HG03442 (cell line): Measurements from ENCODE around the gene FKBP5.
"Not testable (repeated sequence)": the region's sequence is repeated elsewhere in the genome, so short reads cannot be mapped to it uniquely, and the experiment has no call there.

Experiments
- ATAC-seq: cut with Tn5 transposase; IDR thresholded peaks from one replicate; pipeline ENCODE4 v1.9.1; 2021; ENCODE audit warnings: mild to moderate bottlenecking, moderate library complexity; ENCODE audit not compliant: unreplicated experiment

FKBP5 gene

DNA sequence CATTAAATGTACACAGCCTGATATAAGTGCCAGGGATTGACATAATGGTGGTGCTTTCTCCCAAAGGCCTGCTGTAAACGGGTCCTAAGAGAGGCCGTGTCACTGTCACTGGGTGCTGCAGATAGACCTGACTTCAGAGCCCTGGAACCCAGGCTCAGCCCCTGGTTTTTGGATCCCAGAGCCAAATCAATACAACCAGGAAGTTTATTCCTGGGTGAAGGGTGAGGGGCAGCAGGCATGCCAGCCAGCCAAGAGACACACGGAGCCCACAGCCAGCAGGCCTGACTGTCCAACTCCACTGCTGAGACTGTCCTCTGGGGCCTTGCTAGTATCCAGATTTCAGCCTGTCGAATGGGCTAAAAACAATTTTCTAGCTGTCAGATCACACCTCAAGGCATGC, 35.3 kb upstream of the FKBP5 start:
- no peak for ATAC-seq

GRCh38 chr6:35723587-35723986, 34.9 kb upstream of the FKBP5 start:
- ATAC-seq = no peak

GRCh38 chr6:35722121-35722761, 33.5 kb upstream of the FKBP5 start:
- no peak for ATAC-seq

DNA sequence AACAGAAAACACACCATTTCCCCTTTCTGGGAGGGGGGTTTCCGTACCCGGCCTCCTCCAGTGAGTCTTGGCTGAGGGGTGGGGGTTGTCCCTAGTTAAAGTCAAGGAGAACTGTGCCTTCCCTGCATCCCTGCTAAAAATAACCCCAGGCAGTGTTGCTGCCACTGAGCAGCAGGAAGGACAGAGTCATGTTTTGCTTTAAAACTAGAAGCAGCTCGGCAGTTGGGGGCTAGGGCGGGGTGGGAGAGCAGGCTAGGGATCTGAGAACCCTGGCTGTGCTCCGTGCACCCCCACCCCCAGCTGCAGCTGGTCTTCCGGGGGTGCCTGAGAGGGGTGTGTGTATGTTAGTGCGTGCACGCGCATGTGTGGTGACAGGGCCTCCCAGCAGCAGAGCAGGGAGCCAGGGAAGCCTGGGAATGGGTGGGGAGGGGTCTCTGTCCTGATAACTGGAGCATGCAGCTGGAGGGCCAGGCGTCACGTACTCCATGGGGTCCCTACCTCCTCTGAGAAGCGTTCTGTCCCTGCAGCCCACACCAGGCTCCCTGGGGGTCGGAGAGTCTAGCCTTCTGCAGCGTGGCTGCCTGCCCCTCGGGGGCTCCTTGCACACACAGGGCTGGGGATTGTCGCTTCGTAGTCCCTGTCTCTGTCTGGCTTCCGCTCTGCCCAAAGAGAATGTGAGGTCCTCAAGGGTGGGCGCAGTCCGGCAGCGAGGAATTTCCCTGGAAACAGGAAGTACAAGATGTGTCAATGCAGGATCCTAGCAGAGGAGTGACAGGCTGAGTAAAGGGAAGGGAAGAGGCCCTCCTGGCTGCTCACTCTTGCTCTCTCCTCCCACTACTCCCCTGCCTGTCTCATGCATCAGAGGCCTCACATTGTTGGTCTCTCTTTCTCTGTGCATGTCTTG, 31.4 kb upstream of the FKBP5 start:
- peak; percentile 44 for ATAC-seq

GRCh38 chr6:35719404-35719829, 30.7 kb upstream of the FKBP5 start:
- peak; percentile 20 for ATAC-seq

DNA sequence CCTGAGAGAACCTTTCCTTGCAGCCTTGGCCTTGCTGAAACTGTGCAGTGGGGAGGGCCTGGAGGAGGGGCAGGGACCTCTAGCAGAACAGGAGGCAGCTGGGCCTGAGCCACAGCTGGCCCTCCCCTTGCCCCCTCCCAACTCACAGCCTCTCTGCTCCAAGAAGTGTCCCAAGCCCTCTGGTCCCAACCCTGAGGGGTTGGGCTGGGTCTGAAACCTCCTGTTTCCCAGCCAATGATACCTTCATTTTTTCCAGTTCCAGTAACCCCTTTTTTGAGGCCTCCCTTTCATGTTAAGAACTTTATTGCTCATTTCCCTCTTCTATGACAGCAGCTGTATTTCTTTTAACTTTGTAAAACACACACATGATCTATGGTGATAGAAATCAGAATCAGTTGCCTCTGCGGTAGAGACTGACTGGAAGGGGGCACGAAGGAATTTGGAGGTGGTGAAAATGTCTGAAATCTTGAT, 30.2 kb upstream of the FKBP5 start:
- no peak for ATAC-seq

- no peak for ATAC-seq
Measured at GRCh38 chr6:35718375-35718736, 29.6 kb upstream of the FKBP5 start.

DNA sequence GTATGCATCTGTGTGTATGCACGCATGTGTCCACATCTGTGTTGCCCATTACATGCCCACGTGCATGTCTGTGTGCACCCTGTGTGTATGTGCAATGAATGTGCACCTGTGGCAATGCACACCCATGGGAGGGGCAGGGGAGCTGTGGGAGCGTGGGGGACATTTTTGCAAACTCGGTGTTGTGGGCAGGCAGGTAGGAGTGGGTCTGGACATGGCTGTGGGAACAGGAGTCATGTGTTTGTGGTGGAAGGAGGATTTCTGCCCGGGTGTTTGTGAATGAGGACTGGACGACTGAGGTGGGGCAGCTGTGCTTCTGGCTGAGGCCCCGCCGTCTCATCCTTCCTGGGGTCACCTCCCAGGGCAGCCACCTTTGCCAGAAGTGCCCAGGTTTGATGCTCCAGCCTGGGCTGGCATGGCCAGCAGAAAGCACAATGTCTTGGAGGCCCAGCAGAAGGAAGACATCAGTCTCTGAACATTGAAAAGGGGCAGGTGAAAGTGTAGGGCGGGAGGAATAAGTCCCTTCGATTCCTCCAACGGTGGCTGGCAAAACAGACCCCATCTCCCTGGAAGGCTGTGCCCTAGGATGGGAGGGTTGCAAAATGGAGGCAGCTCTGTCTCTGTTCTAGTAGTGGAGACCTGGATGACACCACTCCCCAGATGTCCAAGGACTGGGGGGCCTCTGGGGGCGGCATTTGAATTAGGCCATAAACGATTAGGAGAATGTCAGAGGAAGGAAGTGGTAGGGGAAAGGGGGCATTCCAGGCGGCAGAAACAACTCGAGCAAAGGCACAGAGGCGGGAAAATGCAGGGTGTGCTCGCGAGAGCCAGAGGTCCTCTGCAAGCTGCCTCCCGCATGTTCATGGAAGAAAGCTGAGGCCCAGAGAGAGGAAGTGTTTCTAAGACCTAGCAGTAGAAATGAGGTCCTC, 29.0 kb upstream of the FKBP5 start:
- ATAC-seq = no peak

- ATAC-seq = no peak
Measured at GRCh38 chr6:35716798-35717197, 28.1 kb upstream of the FKBP5 start.

- no peak for ATAC-seq
Measured at GRCh38 chr6:35713006-35713767, 24.5 kb upstream of the FKBP5 start.

DNA sequence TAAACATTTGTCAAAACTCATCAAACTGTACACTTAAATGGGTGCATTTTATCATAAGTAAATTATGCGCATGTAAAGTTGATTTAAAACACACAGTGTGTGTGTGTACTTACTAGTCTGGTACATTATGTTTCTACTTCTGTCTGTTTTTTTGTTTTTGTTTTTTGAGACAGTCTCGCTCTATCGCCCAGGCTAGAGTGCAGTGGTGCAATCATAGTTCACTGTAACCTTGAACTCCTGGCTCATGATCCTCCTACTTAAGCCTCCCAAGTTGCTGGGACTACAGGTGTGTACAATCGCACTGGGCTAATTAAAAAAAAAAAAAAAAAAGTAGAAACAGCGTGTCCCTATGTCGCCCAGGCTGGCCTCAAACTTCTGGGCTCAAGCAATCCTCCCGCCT, 23.0 kb upstream of the FKBP5 start:
- no peak for ATAC-seq

GRCh38 chr6:35710241-35710847, 21.6 kb upstream of the FKBP5 start:
- no peak for ATAC-seq

DNA sequence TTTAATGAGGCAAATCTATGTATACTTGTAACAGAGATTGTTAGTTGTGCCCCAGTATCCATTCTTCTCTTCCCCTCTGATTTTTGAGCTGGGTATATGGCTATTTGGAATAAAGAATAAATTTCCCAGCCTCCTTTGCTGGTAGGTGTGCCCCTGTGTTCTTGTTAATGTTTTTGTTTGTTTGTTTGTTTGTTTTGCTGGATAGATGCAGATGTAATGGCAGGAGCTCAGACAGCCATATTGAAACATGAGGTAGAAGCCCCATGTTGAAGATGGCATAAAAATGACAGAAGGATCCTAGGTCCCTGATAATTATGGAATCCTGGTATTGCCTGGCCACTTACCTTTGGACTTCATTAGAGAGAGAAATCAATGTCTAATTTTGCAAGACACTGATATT, 19.9 kb upstream of the FKBP5 start:
- no peak for ATAC-seq

DNA sequence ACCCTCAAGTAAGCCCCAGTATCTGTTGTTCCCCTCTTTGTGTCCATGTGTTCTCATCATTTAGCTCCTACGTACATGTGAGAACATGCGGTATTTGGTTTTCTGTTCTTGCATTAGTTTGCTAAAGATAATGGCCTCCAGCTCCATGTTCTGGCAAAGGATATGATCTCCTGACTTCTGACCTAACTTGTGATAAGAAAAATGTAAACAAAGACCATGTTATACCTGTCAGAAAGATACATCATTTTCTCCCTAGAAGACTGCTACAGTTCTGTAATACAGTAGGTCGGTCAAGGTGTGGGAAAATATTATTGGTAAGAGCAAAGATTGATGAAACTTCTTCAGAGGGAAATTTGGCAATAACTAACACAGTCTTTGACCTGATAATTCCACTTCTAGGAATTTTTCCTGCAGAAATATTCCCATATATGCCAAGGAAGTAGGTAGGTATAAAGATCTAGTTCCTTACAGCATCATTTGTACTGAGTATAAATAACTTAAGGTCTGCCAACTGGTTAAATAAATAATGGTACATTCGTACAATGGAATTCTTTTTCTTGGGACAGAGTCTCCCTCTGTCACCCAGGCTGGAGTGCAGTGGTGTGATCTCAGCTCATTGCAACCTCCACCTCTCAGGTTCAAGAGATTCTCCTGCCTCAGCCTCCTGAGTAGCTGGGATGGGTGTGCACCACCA, 19.1 kb upstream of the FKBP5 start:
- no peak for ATAC-seq

- ATAC-seq = no peak
Measured at GRCh38 chr6:35706468-35706867, 17.8 kb upstream of the FKBP5 start.

- ATAC-seq = no peak
Measured at GRCh38 chr6:35703554-35703953, 14.8 kb upstream of the FKBP5 start.

DNA sequence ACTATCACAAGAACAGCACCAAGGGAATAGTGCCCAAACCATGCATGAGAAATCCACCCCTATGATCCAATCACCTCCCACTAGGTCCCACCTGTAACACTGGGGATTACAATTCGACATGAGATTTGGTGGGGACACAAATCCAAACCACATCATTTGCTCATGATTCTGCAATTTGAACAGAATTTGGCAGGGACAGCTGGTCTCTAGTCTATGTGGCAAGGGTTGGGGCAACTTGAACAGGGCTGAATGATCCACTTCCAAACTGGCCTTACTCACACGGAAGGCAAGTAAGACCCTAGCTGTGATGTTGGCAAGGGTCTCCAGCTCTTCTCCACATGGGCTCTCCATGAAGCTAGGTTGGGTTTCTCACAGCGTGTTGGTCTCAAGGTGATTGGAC, 10.1 kb upstream of the FKBP5 start:
- ATAC-seq = no peak

GRCh38 chr6:35698430-35698829, 9.7 kb upstream of the FKBP5 start:
- not testable (repeated sequence) for ATAC-seq

DNA sequence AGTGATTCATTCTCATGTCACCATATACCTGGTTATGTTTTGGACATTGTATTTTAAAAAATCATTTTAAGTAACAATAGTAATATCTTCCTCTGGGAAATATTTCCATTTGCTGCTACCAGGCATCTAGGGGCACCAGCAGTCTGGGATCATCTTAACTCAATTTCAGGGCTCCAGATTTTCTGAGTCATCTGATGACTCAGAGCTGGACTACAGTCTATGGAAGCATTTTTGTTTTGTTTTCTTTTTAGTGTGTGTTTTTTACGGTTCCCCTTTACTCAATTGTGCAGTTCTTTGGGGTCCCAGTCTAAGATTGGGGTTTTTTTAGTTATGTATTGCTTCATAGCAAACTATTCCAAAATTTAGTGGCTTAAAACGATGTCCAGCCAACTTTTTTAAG, 5.7 kb upstream of the FKBP5 start:
- no peak for ATAC-seq
